Heart right ventricle (tissue), 16 donors: Measurements from ENCODE around the gene ADAMTSL5. TPM values are rescaled to one million over a fixed set of nuclear protein-coding genes. Genes with fewer than 3 reads are reported as not detected.

Source experiments
- ATAC-seq, 8 donors: fragments of 200-7000 bp; cut with Tn5 transposase; one replicate each; pipeline ENCODE4 v1.9.1; 2020; ENCODE audit warnings: mild to moderate bottlenecking in 8 of 8, moderate library complexity in 8 of 8, moderate number of reproducible peaks in 1 of 8
- DNase-seq, 2 donors: peaks; one replicate each; pipeline ENCODE4 v3.0.0-alpha.2; 2020
- H3K27ac ChIP-seq, 10 donors: fragments of 200-600 bp; sonication (generic) in 2 of 10; one replicate each; pipeline versions ENCODE4 v1.5.0 to v1.8.0; 2020 to 2022; ENCODE audit warnings: mild to moderate bottlenecking in 3 of 10
- H3K27me3 ChIP-seq, 7 donors: fragments of 200-600 bp; one replicate each; pipeline ENCODE4 v1.8.0; 2021 to 2022; ENCODE audit warnings: mild to moderate bottlenecking in 2 of 7
- H3K36me3 ChIP-seq, 9 donors: fragments of 200-600 bp; sonication (generic) in 1 of 9; one replicate each; pipeline versions ENCODE4 v1.5.0 to v1.8.0; 2020 to 2022; ENCODE audit warnings: mild to moderate bottlenecking in 2 of 9
- H3K4me1 ChIP-seq, 9 donors: fragments of 200-600 bp; sonication (generic) in 1 of 9; one replicate each; pipeline versions ENCODE4 v1.5.0 to v1.8.0; 2020 to 2022; ENCODE audit warnings: mild to moderate bottlenecking in 4 of 9
- H3K4me3 ChIP-seq, 10 donors: fragments of 200-600 bp; sonication (generic) in 2 of 10; one replicate each; pipeline versions ENCODE4 v1.5.0 to v1.8.0; 2020 to 2022; ENCODE audit warnings: mild to moderate bottlenecking in 7 of 10, moderate library complexity in 2 of 10
- H3K9me3 ChIP-seq, 11 donors: fragments of 200-600 bp in 10 of 11; sonication (generic) in 2 of 11; one replicate each; pipeline versions ENCODE4 v1.5.0 to v1.8.0; 2013 to 2022; ENCODE audit warnings: mild to moderate bottlenecking in 2 of 11, control low read depth in 1 of 11, moderate library complexity in 1 of 11
- WGBS, 2 donors: extraction: QIAGEN DNeasy Blood & Tissue Kit; methylation state at CpG; one replicate each; pipeline ENCODE4 v1.1.7; 2013; ENCODE audit warnings: inconsistent platforms in 1 of 2; 5-methylcytosine and 5-hydroxymethylcytosine counted together
- intact Hi-C, 10 donors: fragments of 100-400 bp; cut with DNase I; formaldehyde crosslinking; loops; one replicate each; pipeline versions ENCODE4 v1.11.1 to v1.14.2; 2022
- polyA plus RNA-seq, 2 donors: library from polyadenylated mRNA; stranded (reverse); fragments of 200-250 nt; gene quantifications; one replicate each; pipeline ENCODE4 v1.2.3, GENCODE V29; 2013
- total RNA-seq, 10 donors: library from RNA; stranded (reverse); fragmentation: NEBNext Ultra II Directional in 3 of 10; extraction: Animal tissue kit (Norgen Biotek cat#: 25700) in 3 of 10; gene quantifications; one replicate each; pipeline versions ENCODE4 v1.2.1 to v1.2.4, GENCODE V29; 2021 to 2023
- TF ChIP-seq, protein P1 (sequence below), 9 donors: fragments of 200-600 bp; sonication (generic) in 2 of 9; IDR thresholded peaks; one replicate each; pipeline versions ENCODE4 v1.5.0 to v1.8.0; 2021 to 2022; ENCODE audit warnings: antibody characterized with exemption in 9 of 9, mild to moderate bottlenecking in 5 of 9, moderate library complexity in 1 of 9
- donor health status: Arrhythmogenic right ventricular cardiomyopathy.
- donor health status: ischemic (EF 13 %, LVEDD 7.1; RV severe dilation, severe dysfunction).
- donor health status: healthy with polysubstance abuse.
- donor health status: DM: no; HTN: yes; CAD: no.
- donor health status: DM: no; HTN: no; CAD: no.
- donor health status: ischemic (EF 25% LVEDD 6.9; RV normal size, moderate dysfunction).
- donor health status: ischemic (EF 25% LVEDD 5.7; RV mildly dilated, moderate dysfunction).
- donor health status: healthy.
- donor health status: DM: yes; HTN: yes; CAD: no.
- donor health status: Ischemic cardiomyopathy.
- donor health status: ischemic (EF 35%, LVEDD 5.7; RV mildly dilated, moderate dysfunction).
- donor health status: nonischemic (EF 11% LVEDD 7.7; RV severe dilation, severe dysfunction).
- donor health status: DM: yes; HTN: yes; CAD: no.
- donor health status: PGD.
- donor health status: ischemic (EF 29% LVEDD 5.4; RV normal size, mild dysfunction).
- donor health status: nonischemic (EF 23%, LVEDD 6.1; RV moderate dilation, normal function).

ADAMTSL5 gene
- total and polyA plus RNA-seq, 12 donors, result 16.7 to 69.4 (median 35.8) TPM

DNA sequence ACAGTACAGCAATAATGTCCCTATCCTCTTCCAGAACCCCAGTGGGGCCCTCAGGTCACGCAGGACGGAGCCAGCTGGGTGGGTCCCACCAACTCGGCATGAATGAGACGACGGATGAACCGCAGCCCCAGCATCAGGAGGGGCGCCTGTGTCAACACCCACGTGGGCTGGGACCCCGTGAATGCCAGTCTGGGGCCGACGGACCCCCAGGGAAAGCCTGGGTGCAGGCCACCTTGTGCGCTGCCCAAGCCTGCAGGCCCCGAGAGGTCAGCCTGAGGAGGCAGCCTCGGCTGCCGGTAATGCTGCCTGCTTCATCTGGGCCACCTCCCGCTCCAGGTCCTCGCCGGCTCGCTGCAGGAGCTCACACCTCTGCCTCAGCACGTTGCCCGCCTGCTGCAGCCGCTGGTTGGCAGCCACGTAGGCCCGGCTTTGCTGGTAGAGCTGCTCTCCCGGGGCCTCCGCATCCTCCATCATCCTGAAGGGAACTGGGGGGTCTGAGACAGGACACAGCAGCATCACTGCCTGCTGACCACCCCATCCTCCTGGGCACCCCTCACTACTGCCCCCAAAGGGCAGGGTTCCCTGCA, 38.0 kb downstream of the ADAMTSL5 start:
- Histone ChIP-seq H3K27me3 (peaks cover 7 to 41% (median 30%) of the 10 kb centered on the region in 7 donors), H3K4me3 (no peak overlapping the region), H3K4me1 (peaks cover 23 to 68% (median 46%) of the 10 kb centered on the region in 9 donors), H3K9me3 (no peaks in the 10 kb centered on the region), H3K36me3 (peaks cover 0 to 33% (median 0%) of the 10 kb centered on the region in 9 donors), H3K27ac (peak overlapping the region in 5 of 10 donors; percentile 36 to 61 (median 58))
- WGBS, 2 donors, result 88 to 91% methylated on average over 26 of the region's 26 CpGs
- intact Hi-C loops, result no loop called here
- TF ChIP-seq, protein P1, sequence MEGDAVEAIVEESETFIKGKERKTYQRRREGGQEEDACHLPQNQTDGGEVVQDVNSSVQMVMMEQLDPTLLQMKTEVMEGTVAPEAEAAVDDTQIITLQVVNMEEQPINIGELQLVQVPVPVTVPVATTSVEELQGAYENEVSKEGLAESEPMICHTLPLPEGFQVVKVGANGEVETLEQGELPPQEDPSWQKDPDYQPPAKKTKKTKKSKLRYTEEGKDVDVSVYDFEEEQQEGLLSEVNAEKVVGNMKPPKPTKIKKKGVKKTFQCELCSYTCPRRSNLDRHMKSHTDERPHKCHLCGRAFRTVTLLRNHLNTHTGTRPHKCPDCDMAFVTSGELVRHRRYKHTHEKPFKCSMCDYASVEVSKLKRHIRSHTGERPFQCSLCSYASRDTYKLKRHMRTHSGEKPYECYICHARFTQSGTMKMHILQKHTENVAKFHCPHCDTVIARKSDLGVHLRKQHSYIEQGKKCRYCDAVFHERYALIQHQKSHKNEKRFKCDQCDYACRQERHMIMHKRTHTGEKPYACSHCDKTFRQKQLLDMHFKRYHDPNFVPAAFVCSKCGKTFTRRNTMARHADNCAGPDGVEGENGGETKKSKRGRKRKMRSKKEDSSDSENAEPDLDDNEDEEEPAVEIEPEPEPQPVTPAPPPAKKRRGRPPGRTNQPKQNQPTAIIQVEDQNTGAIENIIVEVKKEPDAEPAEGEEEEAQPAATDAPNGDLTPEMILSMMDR (IDR thresholded peaks at IDR 0.05), result no peak
- DNase-seq (peak in 1 of 2 donors; percentile 12), ATAC-seq (no peak)

DNA sequence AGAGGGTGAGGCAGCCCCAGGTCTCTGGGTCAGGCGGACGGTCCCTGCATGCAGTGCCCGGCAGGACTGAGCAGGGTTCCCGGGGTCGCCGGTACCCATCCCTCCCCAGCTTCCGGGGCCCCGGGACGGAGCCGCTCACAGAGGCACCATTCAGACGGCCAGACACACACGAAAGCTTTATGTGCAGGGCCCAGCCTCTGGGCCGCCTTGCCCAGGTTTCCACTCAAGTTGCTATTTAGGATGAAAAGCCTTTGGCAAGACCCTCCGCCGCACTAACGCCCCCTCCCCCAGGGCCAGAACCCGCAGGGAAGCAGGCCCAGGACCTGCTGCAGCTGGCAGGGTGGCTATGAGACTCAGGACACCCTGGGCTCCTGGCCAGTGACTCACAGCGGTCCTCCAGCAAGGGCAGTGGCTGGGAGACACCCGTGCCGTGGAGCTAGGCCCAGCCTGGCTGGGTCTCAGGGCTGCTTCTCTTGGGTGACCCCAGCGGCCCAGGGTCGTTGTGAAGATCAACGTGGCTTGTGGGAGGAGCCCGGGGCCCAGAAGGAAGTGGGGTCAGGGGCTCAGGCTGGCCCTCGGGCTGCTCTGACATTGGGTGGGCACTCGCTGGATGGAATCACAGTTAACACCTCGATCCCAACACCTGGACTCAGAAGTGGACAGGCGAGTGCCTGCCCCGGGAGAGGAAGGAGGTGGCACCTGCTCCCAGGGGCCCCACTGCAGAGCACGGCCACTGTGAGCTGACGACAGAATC, 38.6 kb downstream of the ADAMTSL5 start:
- Histone ChIP-seq H3K9me3 (no peaks in the 10 kb centered on the region), H3K27me3 (peaks cover 7 to 45% (median 33%) of the 10 kb centered on the region in 7 donors), H3K36me3 (peaks cover 0 to 33% (median 0%) of the 10 kb centered on the region in 9 donors), H3K4me1 (peaks cover 26 to 65% (median 42%) of the 10 kb centered on the region in 9 donors), H3K27ac (peak overlapping the region in 5 of 10 donors; percentile 36 to 61 (median 58)), H3K4me3 (no peak overlapping the region)
- intact Hi-C loops, result no loop called here
- WGBS, 2 donors, result 68 to 71% methylated on average over 31 of the region's 31 CpGs
- ATAC-seq (peak in 4 of 8 donors; percentile 19 to 41 (median 28)), DNase-seq (peak in 1 of 2 donors; percentile 41)
- TF ChIP-seq, protein P1 (IDR thresholded peaks at IDR 0.05), result no peak

DNA sequence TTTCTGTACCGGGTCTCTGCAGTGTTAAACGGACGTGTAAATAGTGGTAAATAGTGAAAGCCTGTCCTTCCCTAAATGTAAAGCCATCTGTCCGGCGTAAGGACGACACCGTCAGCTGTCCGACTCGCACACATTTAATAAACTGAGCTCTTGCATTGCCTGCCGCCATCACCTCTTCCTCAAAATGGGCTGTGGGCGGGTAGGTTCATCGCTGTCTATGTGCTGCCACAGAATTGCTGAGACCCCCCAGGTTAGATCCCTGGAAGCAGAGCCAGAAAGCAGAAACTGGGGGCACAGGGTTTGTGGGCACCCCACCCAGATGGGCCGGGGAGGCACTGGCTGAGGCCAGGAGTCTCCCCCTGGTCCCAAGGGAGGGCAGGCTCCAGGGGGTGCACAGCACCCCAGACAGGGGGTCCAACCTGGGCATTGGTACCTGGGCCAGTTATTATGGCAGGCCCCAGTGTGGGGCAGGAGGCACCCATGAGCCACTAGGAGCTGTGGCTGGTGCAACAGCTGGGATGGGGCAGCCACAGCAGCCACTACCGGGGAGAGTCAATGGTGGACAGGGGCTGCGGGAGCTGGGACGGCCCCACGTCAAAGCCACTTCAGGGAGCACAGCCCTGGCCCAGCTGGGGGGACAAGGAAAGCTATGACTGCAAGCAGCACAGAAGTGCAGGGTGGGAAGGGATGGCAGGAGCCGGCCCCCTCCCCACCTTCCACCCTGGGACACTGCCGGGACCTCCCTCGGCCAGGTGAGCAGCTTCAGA, 39.6 kb downstream of the ADAMTSL5 start:
- no peak overlapping the region for H3K4me3 ChIP-seq
- peaks cover 0 to 33% (median 0%) of the 10 kb centered on the region in 9 donors for H3K36me3 ChIP-seq
- peaks cover 29 to 66% (median 45%) of the 10 kb centered on the region in 9 donors for H3K4me1 ChIP-seq
- WGBS, 2 donors, result 71 to 74% methylated on average over 20 of the region's 20 CpGs
- ATAC-seq (peak in 1 of 8 donors; percentile 6), DNase-seq (no peak)
- H3K9me3 ChIP-seq, result no peaks in the 10 kb centered on the region
- intact Hi-C loops, result no loop called here
- H3K27me3 ChIP-seq, result peaks cover 15 to 54% (median 39%) of the 10 kb centered on the region in 7 donors
- no peak overlapping the region for H3K27ac ChIP-seq
- TF ChIP-seq, protein P1 (IDR thresholded peaks at IDR 0.05), result no peak
